LNCAP (cell line): ENCODE measurements around the gene COQ4.

Source experiments
- CTCF ChIP-seq: fragments of 450-650 bp; IDR thresholded peaks from 2 replicates; pipeline ENCODE4 v1.5.1; 2017; ENCODE audit warnings: mild to moderate bottlenecking

COQ4 gene

DNA sequence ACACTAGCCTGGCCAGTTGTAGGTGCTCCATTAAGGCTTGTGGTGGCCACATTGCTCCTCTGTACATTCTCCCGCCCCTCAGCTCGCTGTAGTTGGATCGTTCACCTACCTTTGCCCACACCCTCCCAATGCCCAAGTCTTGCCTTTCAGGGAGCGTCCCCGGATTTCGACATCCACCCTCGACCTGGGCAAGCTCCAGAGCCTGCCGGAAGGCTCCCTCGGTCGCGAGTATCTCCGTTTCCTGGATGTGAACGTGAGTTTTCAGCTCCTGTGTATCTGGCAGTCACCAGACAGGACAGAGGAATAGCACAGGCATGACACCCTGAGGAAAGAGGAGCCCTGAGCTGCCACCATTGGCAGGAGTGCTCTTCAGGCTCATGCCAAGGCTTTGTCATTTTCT is 3.0 kb downstream of the COQ4 start:
- TF ChIP-seq CTCF, result no peak

DNA sequence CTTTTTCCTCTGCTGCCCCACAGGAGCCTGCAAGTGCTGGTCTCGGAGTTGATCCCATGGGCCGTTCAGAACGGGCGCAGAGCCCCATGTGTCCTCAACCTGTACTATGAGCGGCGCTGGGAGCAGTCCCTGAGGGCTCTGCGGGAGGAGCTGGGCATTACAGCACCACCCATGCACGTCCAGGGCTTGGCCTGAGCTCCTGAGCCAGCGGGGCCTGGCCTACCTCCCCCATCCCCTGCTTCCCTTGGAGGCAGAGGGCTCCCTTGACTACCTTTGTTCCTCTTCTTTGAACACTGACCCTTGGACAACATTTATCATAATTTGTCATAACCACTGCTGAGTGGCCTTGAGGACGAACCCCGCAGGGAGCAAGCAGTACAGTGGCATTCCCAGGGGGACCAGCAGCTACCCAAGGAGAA is 10.8 kb downstream of the COQ4 start:
- TF ChIP-seq CTCF, result no peak

DNA sequence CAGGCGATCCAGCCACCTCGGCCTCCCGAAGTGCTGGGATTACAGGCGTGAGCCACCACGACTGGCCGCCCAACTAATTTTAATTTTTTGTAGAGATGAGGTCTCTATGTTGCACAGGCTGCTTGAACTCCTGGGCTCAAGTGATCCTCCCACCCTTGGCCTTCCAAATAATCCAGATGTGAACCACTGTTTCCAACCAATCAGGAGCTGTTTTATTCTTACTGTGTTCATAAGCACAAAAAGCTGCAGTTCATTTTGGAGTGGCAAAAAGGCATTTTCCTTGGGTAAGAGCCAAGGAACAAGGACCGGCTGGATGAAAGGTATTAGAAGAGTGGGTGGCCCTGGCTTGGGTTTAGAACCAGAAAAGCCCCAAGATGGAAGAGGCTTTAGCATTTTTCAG is 12.5 kb downstream of the COQ4 start:
- TF ChIP-seq CTCF, result no peak

DNA sequence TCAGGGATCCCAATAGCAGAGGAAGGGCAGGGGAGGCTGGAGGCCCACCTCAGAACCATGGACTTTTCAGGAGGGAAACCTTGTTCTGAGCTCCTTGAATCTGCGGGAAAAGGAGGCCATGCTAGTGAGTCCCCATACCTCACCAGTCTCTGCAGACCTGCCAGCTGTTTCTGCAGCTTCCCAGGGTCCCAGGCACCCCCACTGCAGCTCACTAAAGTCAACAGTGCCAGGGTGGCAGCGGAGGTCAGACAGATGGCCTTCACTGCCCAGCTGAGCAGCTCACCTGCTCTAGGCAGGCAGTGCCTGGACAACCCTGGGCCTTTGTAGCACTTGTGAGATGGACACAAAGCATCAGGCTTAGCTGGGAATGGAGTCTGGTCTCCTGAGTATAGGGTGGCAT is 13.3 kb downstream of the COQ4 start:
- TF ChIP-seq CTCF, result no peak

- TF ChIP-seq CTCF, result no peak
These were observed 15.3 kb downstream of the COQ4 start for GRCh38 chr9:128337936-128338335.

DNA sequence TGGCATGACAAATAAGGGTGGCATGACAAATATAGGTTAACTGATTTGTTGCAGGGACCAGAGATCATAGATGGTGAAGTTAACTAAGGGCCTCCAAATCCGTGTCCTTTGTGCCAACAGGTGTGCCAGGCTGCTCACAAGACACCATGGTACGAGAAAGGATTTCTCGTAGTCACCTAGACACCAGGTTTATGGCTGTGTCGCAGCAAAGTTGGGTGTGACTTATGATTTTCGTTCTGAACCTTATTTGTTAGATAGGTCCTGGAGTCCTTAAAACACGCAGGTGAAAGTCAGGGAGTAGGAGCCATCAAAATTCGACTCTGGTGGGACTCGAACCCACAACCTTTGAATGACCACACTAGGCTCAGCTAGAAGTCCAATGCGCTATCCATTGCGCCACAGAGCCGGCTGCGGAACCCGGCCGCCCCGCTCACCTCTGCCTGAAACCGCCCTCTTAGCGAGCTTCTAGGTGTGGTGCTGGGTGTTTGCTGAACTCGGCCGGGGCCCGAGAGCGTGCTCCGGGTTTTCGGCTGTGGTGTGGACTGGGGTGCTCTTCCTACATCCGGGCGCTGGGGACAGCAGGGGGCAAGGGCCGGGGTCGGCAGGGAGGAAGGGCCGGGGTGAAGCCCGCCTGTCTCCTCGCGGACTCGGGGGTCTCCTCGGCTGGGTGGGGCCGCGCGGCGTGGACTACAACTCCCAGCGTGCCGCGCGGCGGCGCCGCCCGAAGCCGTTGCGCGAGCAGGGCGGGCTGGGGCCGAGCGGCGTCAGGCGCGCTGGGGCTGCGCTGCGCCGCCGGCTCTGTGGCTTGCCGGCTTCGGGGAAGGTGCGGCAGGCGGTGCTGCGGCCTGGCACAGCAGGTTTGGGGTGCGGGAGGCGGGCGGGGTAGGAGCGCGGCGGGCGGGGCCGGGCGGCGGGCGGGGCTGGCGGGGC is 17.4 kb downstream of the COQ4 start, which contains the start of gene SLC27A4:
Gene SLC27A4 (plus strand): TSS at position 767 of the 930 bp plus-strand sequence. CDS start 2,606 bp downstream, outside the sequence.
- TF ChIP-seq CTCF, result no peak

DNA sequence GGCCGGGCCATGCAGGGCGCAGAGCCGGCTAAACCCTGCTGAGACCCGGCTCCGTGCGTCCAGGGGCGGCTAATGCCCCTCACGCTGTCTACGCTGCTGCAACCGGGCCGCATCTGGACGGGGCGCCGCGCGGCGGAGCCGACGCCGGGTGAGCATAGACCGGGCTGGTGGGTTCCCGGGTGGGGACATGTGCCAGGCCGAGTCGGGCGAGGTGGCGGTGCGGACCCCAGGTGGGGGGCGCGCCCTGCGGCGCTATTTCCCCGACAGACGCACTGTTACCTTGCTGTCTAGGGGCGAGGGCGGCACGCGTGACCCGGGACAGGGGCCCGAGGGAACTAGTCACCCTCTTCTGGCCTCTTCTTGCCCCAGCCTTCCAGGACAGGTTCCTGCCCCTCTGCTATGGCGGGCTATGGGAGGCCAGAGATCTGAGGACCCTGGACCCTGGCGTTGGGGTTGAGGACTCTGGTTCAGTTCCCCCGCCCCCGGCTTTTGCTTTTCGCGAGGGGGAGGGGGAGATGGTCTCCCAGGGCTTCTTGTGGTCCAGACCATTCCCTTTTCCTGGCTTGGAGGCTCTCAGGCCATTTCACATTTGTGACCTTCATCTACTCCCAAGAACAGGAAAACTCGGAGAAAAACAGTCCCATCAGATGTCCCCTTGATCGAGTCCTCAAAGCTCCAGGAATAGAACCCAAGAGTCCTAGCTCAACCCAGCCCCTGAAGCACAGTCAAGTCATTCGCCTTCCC is 18.2 kb downstream of the COQ4 start:
- no peak for TF ChIP-seq CTCF
